Kidney epithelial cell (primary cell): Measurements from ENCODE around the gene HSFX2. TPM values are rescaled to one million over a fixed set of nuclear protein-coding genes. Genes with fewer than 3 reads are reported as not detected.

Source experiments
- total RNA-seq: library from RNA; depleted of rRNA; stranded (reverse); fragments of >200 nt; gene quantifications from 2 replicates; pipeline ENCODE4 v1.2.3, GENCODE V29; 2015

The HSFX2 gene
- total RNA-seq, 1 donor from 2014 or later, result 0.17 TPM

Other genes with a start within 250 kb of the HSFX2 start
- 50.1 and 62.0 TPM in 2 replicates for gene IDS, start 90.0 kb downstream of the HSFX2 start, total RNA-seq
- 7.9 and 11.2 TPM in 2 replicates for gene EOLA1, start 54.3 kb downstream of the HSFX2 start, total RNA-seq
- gene HSFX3, start 45.4 kb downstream of the HSFX2 start, total RNA-seq, result not detected in 2 replicates
- 0.17 TPM in 1 of 2 replicates, not detected in the other for gene MAGEA9B, start 7.9 kb downstream of the HSFX2 start, total RNA-seq
- 15.0 and 15.3 TPM in 2 replicates for gene TMEM185A, start 36.5 kb upstream of the HSFX2 start, total RNA-seq
- gene MAGEA11, start 116.7 kb upstream of the HSFX2 start, total RNA-seq, result not detected in 2 replicates
- 0.25 and 0.34 TPM in 2 replicates for gene HSFX1, start 178.8 kb upstream of the HSFX2 start, total RNA-seq
- gene MAGEA9, start 186.6 kb upstream of the HSFX2 start, total RNA-seq, result not detected in 2 replicates